AG10803 (cell line): ENCODE results near the gene SPRED1.

Source experiments
- DNase-seq: peaks from one replicate; pipeline ENCODE4 v3.0.0; 2010; ENCODE audit warnings: low read depth
- H3K4me3 ChIP-seq: 2 replicates; pipeline ENCODE4 v1.5.1; 2011; ENCODE audit warnings: mild to moderate bottlenecking, low read length, control low read depth
- TF ChIP-seq, protein P1 (sequence below): conservative IDR thresholded peaks from 2 replicates; pipeline ENCODE4 v1.5.1; 2011; ENCODE audit warnings: mild to moderate bottlenecking, low read length, control low read depth, inconsistent platforms

The SPRED1 gene

DNA sequence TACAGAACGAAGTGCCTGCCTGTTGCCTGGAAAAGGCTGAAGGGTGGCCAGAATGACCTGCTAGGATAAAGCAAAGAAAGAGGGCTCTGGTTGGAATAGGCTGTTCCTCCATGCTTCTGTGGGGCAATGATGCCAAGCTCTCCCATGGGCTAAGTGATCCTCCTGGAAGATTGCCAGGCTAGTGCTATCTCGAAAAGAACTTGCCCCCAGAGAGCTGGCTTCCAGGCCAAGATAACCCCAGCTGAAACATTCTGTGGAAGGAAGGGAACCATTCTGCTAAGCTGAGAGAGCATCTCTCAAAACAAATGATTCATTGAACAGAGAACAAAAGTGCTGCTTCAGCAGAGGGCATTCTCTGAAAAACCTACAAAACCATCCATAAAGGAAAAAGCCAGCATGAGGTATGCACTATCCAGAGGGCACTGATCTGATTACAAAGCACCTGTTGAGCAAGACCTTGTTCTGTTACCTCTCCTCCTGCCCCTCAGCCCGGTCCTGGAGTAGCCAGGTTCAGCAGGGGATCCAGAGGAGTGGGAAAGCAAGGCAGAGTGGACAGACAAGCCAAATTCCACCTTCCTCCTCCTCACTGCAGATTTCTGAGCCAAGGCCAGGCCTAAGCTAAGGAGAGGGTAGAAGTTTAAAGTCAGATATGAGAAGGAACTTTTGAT is 31.9 kb upstream of the SPRED1 start:
- H3K4me3 ChIP-seq = no peak overlapping the region
- DNase-seq = no peak
- TF ChIP-seq, protein P1, sequence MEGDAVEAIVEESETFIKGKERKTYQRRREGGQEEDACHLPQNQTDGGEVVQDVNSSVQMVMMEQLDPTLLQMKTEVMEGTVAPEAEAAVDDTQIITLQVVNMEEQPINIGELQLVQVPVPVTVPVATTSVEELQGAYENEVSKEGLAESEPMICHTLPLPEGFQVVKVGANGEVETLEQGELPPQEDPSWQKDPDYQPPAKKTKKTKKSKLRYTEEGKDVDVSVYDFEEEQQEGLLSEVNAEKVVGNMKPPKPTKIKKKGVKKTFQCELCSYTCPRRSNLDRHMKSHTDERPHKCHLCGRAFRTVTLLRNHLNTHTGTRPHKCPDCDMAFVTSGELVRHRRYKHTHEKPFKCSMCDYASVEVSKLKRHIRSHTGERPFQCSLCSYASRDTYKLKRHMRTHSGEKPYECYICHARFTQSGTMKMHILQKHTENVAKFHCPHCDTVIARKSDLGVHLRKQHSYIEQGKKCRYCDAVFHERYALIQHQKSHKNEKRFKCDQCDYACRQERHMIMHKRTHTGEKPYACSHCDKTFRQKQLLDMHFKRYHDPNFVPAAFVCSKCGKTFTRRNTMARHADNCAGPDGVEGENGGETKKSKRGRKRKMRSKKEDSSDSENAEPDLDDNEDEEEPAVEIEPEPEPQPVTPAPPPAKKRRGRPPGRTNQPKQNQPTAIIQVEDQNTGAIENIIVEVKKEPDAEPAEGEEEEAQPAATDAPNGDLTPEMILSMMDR = no peak

DNA sequence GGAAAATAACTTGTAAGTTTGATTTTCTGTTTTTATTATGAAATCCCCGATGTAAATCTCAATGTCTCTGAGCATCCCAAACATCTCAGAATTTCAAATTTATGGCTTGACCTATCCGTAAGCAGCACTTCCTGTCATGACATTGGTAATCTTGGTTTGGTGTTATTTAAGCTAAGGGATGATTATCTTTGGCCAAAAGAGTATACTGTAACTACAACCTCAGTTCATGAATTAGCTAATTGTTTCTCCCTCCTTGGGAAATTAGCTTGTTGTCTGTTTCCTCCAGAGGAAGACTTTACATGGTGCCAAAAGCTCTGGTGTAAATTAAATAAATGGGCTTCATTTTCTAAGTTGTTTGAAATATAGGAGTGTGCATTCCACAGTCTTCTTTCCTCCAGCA is 28.1 kb upstream of the SPRED1 start:
- no peak for DNase-seq
- no peak overlapping the region for H3K4me3 ChIP-seq
- TF ChIP-seq, protein P1 = no peak

DNA sequence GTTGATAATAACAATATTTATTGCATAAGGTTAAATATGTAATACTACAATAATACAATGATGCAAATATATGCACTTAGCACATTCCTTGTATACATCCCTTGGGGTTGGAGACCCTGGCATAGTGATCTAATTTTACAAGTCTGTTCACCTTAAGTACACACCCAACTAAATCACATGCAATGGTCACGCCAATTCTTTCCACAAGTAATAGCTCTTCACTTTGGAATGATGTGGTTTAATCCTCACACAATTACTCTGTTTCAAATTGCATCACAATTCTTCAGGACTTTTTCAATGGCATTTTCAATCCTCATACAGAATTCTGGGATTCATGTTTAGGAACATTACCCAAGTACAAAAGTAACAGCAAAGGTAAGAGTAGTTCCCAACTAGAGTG is 27.3 kb upstream of the SPRED1 start:
- H3K4me3 ChIP-seq = no peak overlapping the region
- TF ChIP-seq, protein P1 = no peak
- DNase-seq = peak; percentile 36

DNA sequence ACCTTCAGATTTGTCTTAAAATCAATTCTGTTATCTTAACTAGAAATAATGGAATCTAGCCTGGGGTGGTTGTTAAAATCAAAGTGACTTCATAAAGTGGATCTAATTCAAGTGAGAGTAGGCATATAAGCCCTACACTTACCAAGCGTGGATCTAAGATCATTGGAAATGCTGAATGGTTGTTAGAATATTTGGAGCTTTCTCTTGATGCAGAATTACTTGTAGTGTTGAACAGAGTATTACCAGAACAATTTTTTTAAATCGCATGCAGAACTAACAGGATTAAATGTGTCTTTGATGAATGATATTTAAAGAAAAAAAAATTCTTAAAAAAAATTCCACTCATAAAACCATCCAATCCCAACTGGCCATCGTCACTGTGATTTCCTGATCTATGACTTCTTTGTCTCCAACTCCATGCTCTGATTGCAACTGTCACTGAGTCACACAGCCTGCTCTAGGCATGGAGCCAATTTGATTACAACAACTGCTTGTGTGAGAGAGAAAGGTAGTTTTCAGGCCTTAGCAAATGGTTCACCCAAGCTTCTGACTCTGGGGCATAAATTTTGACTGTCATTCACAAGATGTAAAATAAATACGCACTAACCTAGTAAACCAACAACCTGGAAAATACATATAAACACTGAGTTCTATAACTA is 25.9 kb upstream of the SPRED1 start:
- DNase-seq = peak; percentile 66
- TF ChIP-seq, protein P1 = no peak
- no peak overlapping the region for H3K4me3 ChIP-seq

DNA sequence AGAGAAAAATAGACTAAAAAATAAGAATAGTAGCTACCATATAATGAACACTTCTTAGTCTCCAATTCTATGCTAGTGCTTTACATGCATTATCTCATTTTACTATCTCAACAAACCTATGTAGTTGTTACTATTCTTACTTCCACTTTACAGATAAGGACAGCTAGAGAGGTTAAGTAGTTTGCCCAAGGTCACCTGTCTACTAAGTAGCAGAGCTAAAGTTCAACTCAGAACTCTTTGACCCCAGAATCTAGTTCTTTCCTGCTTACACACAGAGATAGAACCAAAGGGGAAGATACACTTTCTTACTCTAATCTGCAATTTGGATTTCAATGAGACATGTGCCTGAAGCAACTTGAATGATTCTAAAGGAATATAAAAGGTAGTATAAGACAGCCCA is 24.7 kb upstream of the SPRED1 start:
- no peak overlapping the region for H3K4me3 ChIP-seq
- DNase-seq = no peak
- TF ChIP-seq, protein P1 = no peak

DNA sequence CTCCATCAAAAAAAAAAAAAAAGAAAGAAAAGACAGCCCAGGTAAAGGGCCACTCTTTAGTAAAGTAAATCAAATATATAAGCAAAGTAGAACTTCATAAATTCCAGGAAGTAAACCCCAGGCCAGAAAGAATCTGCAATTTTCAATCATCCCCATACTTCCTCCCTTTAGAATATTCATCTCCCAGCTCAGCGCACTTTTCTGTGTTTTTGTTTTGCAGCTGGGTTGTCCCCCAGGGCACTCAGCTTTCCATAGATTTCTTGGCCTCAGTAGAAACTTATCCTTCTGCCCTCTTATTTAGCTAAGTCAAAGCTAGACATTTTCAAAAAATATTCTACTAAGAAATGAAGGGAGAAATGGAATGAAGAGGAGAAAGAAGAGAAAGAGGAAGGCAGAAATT is 24.0 kb upstream of the SPRED1 start:
- TF ChIP-seq, protein P1 = no peak
- DNase-seq = no peak
- H3K4me3 ChIP-seq = no peak overlapping the region

DNA sequence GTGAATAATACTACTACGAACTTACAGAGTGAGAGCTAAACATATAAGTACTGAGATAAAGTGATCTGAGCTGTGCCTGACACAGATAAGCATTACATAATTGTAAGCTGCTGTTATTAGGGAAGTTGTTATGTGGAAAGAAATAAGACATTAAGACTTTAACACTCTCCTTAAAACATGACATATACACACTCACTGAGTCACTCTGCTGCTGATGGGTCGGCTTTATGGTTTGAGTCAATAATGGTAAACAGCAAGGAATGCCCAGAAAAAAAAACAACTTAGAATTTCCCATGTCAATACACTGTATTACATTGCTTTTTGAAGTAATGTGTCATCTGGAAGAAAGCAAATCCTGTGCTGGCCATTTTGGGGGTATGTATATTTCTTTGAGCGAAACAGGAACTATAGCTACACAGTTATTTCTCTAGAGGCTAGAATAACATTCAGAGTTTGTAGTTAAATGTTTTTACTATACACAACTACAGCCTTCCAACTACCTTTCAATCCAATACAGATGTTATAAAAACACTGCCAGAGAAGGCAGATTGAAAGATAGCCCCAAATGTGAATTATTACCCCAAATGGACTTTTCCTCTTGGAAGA is 22.8 kb upstream of the SPRED1 start:
- no peak for DNase-seq
- H3K4me3 ChIP-seq = no peak overlapping the region

More for the DNA sequence above, 22.8 kb upstream of the SPRED1 start:
- TF ChIP-seq, protein P1 = no peak
